OCI-LY1 (cell line): ENCODE results near the gene ILF2.

Source experiments
- EZH2 ChIP-seq: fragments of 200-600 bp; sonication (generic), shearing (Covaris generic); IDR thresholded peaks from 2 replicates; pipeline ENCODE4 v1.8.0; 2017; ENCODE audit warnings: borderline replicate concordance, mixed run types, mild to moderate bottlenecking, antibody characterized with exemption, low read length, moderate library complexity, mixed read lengths
- TF ChIP-seq, protein P1 (sequence below): fragments of 200-600 bp; sonication (generic), shearing (Covaris generic); IDR thresholded peaks from 2 replicates; pipeline ENCODE4 v1.5.1; 2017; ENCODE audit warnings: mild to moderate bottlenecking, antibody characterized with exemption, low read length, moderate library complexity, mixed read lengths

DNA sequence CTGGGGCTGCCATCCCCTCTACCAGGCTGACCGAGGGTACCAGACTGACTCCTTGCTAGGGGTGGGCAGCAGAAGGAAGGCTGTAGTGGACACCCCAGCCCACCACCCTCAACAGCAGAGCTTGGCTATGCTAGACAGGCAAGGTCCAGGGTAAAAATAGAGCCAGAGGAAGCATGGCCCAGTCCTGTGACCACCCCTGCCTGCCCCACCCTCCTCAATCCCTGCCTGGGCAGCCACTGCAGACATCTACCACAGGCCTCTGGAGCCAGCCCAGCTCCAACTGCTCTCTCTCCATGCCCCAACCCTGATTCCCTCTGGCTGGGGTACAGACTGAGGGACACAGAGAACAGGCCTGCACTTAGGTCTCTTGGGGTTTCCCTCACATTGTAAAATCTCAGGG, 40.8 kb downstream of the ILF2 start:
- no peak for TF ChIP-seq EZH2
- TF ChIP-seq, protein P1, sequence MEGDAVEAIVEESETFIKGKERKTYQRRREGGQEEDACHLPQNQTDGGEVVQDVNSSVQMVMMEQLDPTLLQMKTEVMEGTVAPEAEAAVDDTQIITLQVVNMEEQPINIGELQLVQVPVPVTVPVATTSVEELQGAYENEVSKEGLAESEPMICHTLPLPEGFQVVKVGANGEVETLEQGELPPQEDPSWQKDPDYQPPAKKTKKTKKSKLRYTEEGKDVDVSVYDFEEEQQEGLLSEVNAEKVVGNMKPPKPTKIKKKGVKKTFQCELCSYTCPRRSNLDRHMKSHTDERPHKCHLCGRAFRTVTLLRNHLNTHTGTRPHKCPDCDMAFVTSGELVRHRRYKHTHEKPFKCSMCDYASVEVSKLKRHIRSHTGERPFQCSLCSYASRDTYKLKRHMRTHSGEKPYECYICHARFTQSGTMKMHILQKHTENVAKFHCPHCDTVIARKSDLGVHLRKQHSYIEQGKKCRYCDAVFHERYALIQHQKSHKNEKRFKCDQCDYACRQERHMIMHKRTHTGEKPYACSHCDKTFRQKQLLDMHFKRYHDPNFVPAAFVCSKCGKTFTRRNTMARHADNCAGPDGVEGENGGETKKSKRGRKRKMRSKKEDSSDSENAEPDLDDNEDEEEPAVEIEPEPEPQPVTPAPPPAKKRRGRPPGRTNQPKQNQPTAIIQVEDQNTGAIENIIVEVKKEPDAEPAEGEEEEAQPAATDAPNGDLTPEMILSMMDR = no peak
